Measurements from ENCODE around the gene MGAT4A.

MGAT4A gene

GRCh38 chr2:98569197-98569793 is 161.6 kb downstream of the MGAT4A start:
- DNase-seq = peak; percentile 53
